COLO829 (cell line): ENCODE data around the gene MKKS.

Experiments
- DNase-seq: peaks from one replicate; pipeline ENCODE4 v3.0.0; 2012; ENCODE audit warnings: low spot score

Gene MKKS

GRCh38 chr20:10433623-10434466 lies at the start of gene MKKS:
Gene MKKS (minus strand): TSS chr20:10434222. CDS start chr20:10413514, 20,708 bp downstream.
- DNase-seq: peak; percentile 90

DNA sequence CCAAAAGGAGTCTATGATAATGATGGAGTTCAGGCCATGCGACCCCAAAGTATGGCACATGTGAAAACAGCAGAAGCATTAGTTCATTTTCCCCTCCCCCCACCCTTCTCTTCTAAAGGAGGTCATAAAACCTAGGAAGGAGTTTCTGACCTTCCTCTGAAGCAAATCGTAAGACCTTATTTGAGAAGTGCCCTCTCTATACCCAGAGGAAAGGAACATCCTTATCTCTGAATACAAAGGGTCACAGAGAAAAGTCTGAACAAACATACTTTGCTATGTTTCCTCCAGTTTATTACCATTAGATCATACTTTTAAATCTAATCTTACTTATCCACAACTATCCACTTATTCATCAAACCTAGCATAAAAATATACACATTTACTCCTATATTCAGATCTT lies 49.7 kb upstream of the MKKS start:
- no peak for DNase-seq

GRCh38 chr20:10481676-10482075 lies 47.7 kb upstream of the MKKS start:
- no peak for DNase-seq

DNA sequence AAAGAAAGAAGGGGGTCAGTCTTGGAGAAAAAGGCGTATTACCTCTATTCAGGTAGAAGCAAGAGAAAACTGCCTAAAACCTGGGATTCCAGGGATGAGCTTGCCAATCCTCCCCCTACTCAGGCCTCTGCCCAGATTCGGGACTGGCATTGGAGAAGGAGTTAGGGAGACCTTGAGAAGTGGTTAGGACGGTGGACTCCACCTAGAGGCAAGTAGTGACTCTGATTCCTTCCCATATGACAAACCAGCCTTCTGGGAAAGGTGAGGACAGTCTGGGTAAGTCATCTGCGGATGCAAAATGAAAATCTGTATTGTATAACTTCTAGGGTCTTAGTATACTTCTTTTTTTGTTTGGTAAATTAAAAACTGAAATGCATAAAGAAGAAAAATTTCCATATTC lies 44.9 kb upstream of the MKKS start:
- no peak for DNase-seq

DNA sequence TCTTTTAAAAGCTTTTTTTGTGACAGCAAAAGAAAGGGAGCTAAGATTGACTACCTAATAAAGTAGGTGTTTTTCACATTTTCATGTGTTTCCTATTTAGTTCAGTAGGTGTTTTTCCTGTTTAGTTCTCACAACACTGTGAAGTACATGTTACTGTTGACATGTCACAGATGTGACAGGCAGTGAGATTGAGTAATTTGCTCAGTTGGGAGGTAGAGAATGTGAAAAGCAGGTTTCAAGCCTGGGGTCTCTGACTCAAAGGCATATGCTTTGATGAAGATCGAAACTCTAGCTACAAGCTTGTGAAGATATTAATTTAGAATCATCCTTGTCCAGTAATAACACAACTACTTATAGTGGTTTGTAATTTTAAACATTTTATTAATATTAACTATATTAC lies 44.2 kb upstream of the MKKS start:
- DNase-seq: no peak

- no peak for DNase-seq
Measured at GRCh38 chr20:10476319-10476724, 42.3 kb upstream of the MKKS start.

DNA sequence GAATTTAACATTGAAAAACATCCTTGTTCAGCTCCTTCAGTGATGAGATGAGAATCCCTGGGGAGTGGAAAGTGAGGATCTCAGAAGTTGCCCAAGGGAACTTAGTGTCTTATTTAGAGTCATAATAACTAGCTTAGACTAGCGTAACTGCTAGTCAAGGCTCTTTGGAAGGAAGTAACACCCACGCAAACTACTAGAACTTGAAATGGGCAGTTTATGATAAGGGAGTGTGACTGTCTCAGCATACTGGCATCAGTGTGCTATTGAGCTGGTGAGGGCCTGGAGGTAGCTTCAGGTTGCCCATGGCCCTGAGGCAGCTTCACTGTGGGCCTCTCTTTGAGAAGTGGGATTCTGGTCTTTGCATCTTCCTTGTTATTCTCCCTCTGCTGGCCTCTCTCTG lies 41.2 kb upstream of the MKKS start:
- DNase-seq: peak; percentile 59

DNA sequence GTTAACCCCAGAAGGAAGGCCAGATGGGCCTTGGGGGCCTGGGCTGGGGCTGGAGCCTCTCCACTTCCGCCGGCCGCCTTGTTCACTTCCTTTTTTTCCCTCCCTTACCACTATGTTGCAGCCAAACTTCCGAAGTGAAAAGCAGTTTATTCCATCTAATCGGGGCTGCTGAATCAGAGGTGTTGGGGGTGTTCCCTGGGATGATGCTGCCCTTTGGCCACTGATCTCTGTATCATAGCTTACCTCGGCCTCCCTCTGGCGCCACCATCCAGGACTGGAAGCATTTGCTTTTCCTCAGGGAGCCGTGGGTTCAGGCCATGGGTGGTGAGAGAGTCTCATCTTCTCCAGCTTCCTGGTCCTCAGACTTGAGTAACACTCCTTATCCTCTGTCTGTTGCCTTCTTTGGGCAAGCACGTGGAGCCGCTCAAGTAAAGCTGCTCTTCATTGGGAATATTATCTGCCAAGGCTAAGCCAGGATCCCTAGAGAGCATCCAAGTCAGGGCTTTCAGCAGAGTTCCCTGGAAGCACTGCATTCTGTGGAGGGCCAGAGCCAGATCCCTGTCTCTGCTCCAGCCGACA lies 40.7 kb upstream of the MKKS start:
- no peak for DNase-seq

- DNase-seq: no peak
Measured at GRCh38 chr20:10472871-10473270, 38.8 kb upstream of the MKKS start.

- DNase-seq: no peak
Measured at GRCh38 chr20:10470276-10470675, 36.3 kb upstream of the MKKS start.

DNA sequence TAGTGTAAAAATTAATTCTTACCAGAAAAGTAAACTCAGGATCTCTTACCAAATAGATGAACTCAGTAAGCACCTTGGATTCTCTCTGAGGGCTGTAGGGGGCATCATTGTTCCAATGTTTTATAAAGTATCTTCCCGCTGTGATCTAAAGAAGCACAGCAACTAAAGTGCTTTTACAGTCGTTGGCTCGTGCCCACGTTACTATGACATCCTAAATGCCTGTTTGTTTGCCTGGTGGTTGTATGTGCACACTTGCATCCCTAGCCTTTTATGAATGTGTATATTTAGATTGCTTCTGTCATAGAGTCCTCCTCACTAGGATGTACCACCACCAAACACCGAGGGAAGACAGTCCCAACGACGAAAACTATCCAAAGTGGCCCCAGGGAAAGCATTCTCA lies 35.6 kb upstream of the MKKS start:
- DNase-seq: peak; percentile 88

GRCh38 chr20:10469056-10469455 lies 35.0 kb upstream of the MKKS start:
- no peak for DNase-seq

GRCh38 chr20:10468340-10468845 lies 34.4 kb upstream of the MKKS start:
- no peak for DNase-seq

DNA sequence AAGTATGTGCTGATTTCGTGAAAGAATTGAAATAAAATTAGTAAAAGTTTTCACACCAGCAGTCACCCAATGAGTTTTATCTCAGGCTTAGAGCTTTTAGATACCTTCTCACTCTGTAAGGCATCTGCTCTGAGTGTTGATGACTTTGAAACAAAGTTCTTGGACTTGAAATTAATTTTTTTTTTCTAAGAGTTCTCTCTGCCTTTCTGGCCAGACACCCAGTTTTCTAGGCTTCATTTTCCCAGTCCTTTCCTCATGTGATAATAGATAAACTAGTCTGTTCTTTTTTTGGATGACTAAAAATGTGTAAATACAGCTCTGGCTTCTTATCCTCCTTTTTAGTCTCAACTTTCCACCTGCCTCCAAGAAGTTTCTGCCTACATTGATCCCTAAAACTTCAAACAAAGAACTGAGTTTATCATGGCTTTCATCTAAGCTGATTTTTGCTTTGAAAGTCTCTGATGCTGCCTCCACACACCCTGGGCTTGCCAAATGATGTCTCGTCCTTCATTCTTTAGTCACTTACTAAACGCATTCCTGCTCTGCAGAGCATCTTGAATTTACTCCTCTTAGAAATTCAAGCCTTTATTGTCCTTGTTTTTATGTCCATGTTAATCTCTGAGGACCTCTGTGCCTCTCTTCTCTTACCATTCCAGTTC lies 33.8 kb upstream of the MKKS start:
- no peak for DNase-seq

DNA sequence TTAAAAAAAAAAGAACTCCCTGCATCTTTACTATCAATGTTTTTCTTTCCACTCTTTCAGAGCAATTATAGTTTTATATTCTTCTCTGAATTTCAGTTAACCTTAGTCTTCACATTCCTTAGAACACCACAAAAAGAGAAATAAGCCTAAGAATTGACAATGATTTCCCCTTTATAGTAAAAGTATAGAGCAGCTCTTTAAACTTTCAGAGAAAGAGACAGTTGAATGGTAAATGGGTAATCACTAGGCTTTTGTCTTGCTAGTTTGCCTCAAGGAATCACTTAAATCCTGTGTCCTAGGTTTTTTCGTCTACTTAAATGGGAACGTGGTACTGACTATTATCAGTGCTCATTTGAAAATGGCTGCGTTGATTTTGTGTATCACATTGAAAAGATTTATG lies 32.8 kb upstream of the MKKS start:
- peak; percentile 80 for DNase-seq

GRCh38 chr20:10466325-10466724 lies 32.3 kb upstream of the MKKS start:
- peak; percentile 34 for DNase-seq

GRCh38 chr20:10465135-10465534 lies 31.1 kb upstream of the MKKS start:
- DNase-seq: no peak

DNA sequence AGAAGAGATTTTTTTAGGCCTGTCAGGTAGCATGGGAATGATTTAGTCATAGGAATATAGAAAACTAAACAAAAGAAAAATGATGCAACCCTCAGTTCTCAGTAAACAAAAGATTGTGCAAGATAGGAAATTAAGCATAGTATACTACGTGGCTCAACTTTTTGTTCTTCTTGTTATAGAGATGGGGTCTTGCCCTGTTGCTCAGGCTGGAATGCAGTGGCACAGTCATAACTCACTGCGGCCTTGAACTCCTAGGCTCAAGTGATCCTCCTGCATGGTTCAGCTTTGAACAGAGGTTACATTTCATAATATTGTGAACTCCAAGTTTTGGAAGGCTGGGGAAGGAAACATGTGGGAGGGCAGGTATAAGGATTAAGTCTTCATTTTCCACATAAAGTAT lies 29.6 kb upstream of the MKKS start:
- DNase-seq: no peak

- DNase-seq: no peak
Measured at GRCh38 chr20:10462516-10462915, 28.5 kb upstream of the MKKS start.

GRCh38 chr20:10461495-10461894 lies 27.5 kb upstream of the MKKS start:
- no peak for DNase-seq

- no peak for DNase-seq
Measured at GRCh38 chr20:10454151-10454750, 20.2 kb upstream of the MKKS start.

DNA sequence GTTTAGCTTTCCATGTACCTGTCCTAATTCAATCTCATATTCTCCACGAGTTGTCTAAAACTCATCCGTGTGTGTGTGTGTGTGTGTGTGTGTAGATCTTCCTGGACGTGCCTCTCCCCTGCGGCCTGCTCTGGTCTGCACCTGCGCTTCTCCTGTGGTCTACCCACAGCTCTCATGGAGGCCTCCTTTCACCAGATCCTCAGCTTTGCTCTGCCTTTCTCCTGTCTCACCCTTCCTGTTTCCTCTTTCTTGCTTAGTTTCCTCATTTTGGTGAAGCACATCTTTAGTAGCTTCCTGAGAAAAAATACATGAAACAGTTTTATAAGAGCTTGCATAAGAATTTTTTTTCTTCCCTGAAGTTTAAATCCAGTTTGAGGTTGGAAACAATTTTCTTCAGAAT lies 19.2 kb upstream of the MKKS start:
- no peak for DNase-seq

DNA sequence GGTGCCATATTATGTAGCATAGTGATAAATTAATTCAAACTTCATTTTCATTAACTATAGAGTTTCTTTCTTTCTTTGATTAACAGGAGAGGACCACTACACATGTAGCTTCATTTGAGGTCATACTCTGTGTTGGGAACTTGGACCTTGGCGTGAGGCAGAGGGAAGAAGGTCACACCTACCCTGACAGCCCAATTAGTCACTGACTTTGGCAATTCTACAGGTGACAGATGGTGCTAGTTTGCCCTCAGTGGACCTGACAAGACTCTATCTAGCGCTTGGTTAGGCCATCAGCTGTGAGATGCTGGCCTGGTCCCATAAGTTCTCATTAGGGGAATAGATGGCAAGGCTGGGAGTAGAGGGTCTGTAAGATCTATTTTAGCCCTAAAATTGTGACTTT lies 15.2 kb upstream of the MKKS start:
- DNase-seq: no peak
